ENCODE results near the gene MUC6.
"Not testable (repeated sequence)": the region's sequence is repeated elsewhere in the genome, so short reads cannot be mapped to it uniquely, and the experiment has no call there.

MUC6 gene

GRCh38 chr11:987671-988070, 48.8 kb downstream of the MUC6 start:
- DNase-seq (ENCODE audit: low read depth in 3 of 3), result no peak

- DNase-seq (ENCODE audit: low read depth in 3 of 3), result no peak
Measured at GRCh38 chr11:986952-987305, 49.6 kb downstream of the MUC6 start.

DNA sequence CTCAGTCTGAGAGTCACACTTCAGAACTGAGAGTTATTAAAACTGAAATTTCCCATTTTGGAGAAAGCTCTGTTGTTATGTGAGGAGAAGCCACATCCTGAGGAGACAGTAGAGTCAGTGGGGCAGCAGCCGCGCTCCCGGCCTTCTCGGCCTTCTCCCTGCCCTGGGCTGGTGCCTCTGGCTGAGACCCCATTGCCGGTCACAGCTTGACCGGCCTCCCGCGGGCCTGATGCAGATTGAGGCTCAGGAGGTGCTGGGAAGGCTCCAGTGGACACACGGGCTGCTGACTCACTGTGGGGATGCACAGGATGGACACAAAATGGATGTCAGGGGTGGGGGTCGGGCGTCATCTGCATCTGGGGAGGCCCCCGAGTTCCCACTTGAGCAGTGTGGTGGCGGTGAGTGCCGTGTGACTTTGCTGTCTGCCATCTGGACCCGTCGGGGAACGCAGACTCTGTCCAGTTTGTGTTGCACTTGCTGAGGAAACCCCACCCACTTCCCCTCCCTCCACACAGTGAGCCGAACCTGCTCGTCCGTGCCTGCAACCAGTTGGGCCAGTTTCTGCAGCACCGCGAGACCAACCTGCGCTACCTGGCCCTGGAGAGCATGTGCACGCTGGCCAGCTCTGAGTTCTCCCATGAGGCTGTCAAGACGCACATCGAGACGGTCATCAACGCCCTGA, 50.1 kb downstream of the MUC6 start:
- no peak for DNase-seq (ENCODE audit: low read depth in 3 of 3)

DNA sequence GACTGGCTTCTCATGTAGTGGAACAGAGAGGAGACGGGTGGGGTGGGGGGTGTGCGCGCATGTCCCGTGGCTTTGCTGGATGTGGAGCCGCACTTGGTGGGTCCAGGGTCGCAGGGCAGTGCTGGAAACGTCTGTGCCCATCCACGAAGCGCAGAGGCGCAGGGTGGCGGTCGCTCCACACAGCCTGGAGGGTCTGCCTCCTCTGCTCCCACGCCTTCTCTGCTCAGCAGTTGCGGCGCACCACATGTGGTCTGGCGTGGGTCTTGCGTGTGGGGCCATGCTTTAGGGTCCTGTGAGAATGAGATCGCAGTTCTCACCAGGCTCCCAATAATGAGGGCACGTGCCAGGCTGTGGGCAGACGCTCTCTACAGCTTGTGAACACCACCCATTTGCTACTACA, 50.7 kb downstream of the MUC6 start:
- DNase-seq (ENCODE audit: low read depth in 3 of 3), result no peak

DNA sequence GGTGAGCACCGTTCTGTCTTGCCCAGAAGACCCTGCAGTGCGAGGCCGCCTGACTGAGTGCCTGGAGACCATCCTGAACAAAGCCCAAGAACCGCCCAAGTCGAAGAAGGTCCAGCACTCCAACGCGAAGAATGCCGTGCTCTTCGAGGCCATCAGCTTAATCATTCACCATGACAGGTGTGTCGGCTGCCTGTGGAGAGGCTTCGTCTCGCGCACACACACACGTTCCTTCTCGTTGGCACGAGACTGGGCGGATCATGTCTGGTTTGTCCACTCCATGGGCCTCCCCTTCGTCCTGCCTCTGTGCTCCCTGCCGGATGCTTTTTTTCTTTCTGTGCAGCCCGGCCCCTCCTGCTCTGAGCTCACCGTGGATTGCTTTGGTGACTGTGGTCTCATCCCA, 51.1 kb downstream of the MUC6 start:
- DNase-seq (ENCODE audit: low read depth in 3 of 3), result no peak

DNA sequence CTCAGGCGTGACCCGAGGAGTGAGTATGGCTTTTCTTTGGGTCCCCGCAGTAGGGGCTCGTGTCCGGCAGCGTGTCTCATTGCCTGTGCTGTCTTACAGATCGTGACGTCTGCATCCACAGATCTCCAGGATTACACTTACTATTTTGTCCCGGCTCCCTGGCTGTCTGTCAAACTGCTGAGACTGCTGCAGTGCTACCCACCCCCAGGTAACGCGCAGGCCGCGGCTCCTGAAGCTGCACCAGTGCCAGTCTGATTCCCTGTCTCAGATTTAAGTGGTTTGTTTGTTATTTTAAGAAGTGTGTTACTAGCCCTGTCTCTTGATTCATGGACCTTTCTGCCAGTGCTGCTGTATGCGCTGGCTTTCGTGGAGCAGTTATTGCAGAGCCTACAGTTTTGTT, 52.0 kb downstream of the MUC6 start:
- DNase-seq (ENCODE audit: low read depth in 3 of 3), result no peak

GRCh38 chr11:981764-982163, 54.8 kb downstream of the MUC6 start:
- no peak for DNase-seq (ENCODE audit: low read depth in 3 of 3)

- no peak for DNase-seq (ENCODE audit: low read depth in 3 of 3)
Measured at GRCh38 chr11:980438-981357, 55.8 kb downstream of the MUC6 start.

DNA sequence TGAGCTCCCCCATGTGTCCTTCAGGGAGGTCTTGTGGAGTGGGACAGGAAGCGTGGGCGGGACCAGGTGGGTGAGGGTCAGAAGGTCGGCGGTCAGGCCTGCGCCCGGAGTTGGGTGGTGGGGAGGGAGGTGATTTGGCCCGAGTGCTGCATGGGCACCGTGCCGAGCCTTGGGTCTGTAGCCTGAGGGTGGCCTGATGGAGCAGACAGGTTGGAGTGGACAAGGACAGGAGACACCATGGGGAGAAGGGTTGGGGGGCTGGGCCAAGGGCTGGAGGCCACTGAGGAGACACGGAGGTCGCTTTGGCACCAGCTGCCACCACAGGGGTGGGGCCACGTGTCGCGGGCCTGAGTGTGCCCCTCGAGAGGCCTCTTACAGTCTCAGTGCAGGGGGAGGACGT, 57.7 kb downstream of the MUC6 start:
- no peak for DNase-seq (ENCODE audit: low read depth in 3 of 3)

DNA sequence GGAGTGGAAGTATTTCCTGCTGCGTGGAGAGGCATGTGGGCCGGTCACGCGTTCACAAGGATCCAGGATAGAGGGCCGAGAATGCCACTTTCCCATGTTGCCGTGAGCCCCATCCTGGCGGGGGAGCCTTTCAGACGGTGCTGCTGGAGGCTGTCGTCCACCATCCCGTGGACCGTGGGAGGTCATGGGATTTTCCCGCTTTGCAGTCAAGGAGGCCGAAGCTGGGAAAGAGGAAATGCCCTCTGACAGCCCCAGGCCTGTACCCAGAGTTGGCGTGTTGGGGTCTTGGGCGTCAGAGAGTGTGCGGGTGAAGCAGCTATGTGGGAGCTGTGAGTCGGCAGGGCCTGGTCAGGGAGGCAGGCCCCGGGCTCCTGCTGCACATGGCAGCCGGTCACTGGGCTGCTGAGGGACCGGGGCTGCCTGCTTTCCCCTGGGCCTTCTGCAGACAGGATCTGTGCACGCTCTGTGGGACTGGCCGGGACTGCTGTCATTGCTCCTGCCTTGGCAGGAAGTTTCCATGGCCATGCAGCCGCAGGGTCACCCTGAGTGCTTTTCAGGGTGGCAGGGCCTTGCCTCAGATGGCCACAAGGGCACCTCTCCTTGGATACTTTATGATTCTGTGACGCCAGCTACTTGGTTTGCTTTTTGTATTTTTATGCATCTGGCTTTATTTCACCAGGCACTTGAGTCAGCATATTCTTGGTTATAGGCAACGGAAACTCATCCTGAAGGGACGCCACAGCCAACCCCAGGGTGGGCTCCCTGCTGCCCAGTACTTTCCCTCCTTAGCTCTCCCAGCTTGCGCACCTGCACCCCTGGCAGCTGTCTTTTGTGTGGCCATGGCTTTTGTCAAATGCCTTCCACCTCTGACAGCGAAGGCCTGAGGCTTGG, 58.4 kb downstream of the MUC6 start:
- DNase-seq (ENCODE audit: low read depth in 3 of 3), result no peak

DNA sequence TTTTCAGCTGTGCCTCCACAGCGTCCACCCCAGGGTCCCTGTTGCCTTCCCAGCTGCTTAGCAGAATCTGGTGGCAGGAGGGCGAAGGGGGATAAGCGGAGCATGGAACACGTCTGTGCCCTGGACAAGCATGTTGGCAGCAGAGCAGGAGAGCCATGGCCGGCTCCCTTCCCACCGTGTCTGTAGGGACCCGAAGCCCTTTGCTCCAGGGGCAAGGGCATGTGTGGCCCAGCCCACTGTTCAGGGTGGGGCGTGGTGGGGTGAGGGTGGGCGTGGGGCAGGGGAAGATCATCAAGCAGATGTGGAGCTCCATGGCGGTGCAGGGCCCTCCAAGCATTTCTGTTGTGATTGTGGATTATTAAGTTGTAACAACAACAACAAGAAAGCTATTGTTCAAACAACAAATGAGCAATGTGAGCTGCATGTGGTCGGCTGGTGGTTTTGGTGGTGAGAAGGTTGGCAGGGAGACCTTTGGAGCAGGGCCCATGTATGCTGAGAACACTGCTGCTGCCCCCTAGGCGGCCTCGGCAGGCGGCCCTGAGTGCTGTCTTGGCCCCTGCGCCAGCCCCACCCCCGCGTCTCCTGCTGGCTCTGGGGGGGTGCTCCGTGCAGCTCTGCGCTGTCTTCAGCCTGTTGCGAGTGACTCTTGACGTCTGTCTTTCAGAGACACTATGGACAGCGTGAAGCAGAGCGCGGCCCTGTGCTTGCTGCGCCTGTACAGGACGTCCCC, 59.9 kb downstream of the MUC6 start:
- DNase-seq (ENCODE audit: low read depth in 3 of 3), result no peak

- no peak for DNase-seq (ENCODE audit: low read depth in 3 of 3)
Measured at GRCh38 chr11:975827-976226, 60.7 kb downstream of the MUC6 start.

GRCh38 chr11:975376-975775, 61.1 kb downstream of the MUC6 start:
- DNase-seq (ENCODE audit: low read depth in 3 of 3), result not testable (repeated sequence)

GRCh38 chr11:973237-973636, 63.3 kb downstream of the MUC6 start:
- DNase-seq (ENCODE audit: low read depth in 3 of 3), result no peak

GRCh38 chr11:972523-973211, 63.9 kb downstream of the MUC6 start:
- DNase-seq (ENCODE audit: low read depth in 3 of 3), result no peak

GRCh38 chr11:971731-972365, 64.7 kb downstream of the MUC6 start:
- DNase-seq (ENCODE audit: low read depth in 3 of 3), result no peak

- DNase-seq (ENCODE audit: low read depth in 3 of 3), result no peak
Measured at GRCh38 chr11:971092-971690, 65.3 kb downstream of the MUC6 start.

GRCh38 chr11:970319-970871, 66.1 kb downstream of the MUC6 start:
- no peak for DNase-seq (ENCODE audit: low read depth in 3 of 3)

GRCh38 chr11:969651-970205, 66.8 kb downstream of the MUC6 start:
- DNase-seq (ENCODE audit: low read depth in 3 of 3), result no peak
